Endothelial cell of hepatic sinusoid (primary cell): ENCODE results near the gene ACADM.
"Not testable (repeated sequence)": the region's sequence is repeated elsewhere in the genome, so short reads cannot be mapped to it uniquely, and the experiment has no call there.

Experiments used
- in situ Hi-C: cut with HindIII; loops from 2 replicates; pipeline ENCODE4 v1.10.0; 2017; ENCODE audit warnings: low sequenced_read_pairs

ACADM gene

GRCh38 chr1:75791022-75791421, 66.5 kb downstream of the ACADM start:
- in situ Hi-C loops, result no loop called here

GRCh38 chr1:75792091-75792490, 67.6 kb downstream of the ACADM start:
- in situ Hi-C loops, result no loop called here

- in situ Hi-C loops, result no loop called here
These were observed 69.9 kb downstream of the ACADM start for GRCh38 chr1:75794382-75794781.

- in situ Hi-C loops, result no loop called here
These were observed 71.2 kb downstream of the ACADM start for GRCh38 chr1:75795703-75796193.

GRCh38 chr1:75796376-75797272, 72.1 kb downstream of the ACADM start, which contains the start of gene MSH4:
TSS of gene MSH4 (plus strand) at chr1:75796882. CDS start at chr1:75796986, 104 bp downstream.
- in situ Hi-C loops, result no loop called here

- in situ Hi-C loops, result no loop called here
These were observed 72.7 kb downstream of the ACADM start for GRCh38 chr1:75797273-75797588.

GRCh38 chr1:75797606-75798216, 73.2 kb downstream of the ACADM start:
- in situ Hi-C loops, result no loop called here

- in situ Hi-C loops, result loop anchor here (5.0 kb wide), 1 partner anchor 34 kb away; no protein-coding TSS in a partner anchor
These were observed 77.0 kb downstream of the ACADM start for GRCh38 chr1:75801480-75801879.

GRCh38 chr1:75808921-75809320, 84.4 kb downstream of the ACADM start:
- in situ Hi-C loops, result no loop called here

GRCh38 chr1:75810113-75810512, 85.6 kb downstream of the ACADM start:
- in situ Hi-C loops, result not testable (repeated sequence)

GRCh38 chr1:75811211-75811981, 86.9 kb downstream of the ACADM start:
- in situ Hi-C loops, result no loop called here

- in situ Hi-C loops, result no loop called here
These were observed 87.6 kb downstream of the ACADM start for GRCh38 chr1:75812065-75812464.
